Activated CD8-positive, alpha-beta T cell treated with anti-CD3 and anti-CD28 coated beads for 36 hours (primary cell): ENCODE data around the gene DNAAF9. TPM values are rescaled to one million over a fixed set of nuclear protein-coding genes. Genes with fewer than 3 reads are reported as not detected.

Experiments used
- total RNA-seq, 2 experiments: library from RNA; stranded (reverse); gene quantifications; one replicate each; pipeline ENCODE4 v1.2.3, GENCODE V29; 2021

DNAAF9 gene
- total RNA-seq, 2 experiments from 2014 or later, result 1.4 to 1.7 TPM

Other genes starting within 250 kb of the DNAAF9 start
- gene FASTKD5, start 247.8 kb downstream of the DNAAF9 start, total RNA-seq, result 10 to 100 TPM; 17.3 to 18.1 TPM
- gene UBOX5, start 247.8 kb downstream of the DNAAF9 start, total RNA-seq, result 1 to 10 TPM; 5.0 to 6.9 TPM
- gene LZTS3, start 234.1 kb downstream of the DNAAF9 start, total RNA-seq, result 1 to 10 TPM; 1.3 to 1.4 TPM
- 10 to 100 TPM; 50.1 to 54.1 TPM for gene DDRGK1, start 203.0 kb downstream of the DNAAF9 start, total RNA-seq
- 10 to 100 TPM; 56.3 to 66.9 TPM for gene ITPA, start 198.2 kb downstream of the DNAAF9 start, total RNA-seq
- 1 to 10 TPM; 1.8 to 2.8 TPM for gene SLC4A11, start 168.5 kb downstream of the DNAAF9 start, total RNA-seq
- gene ATRN, start 63.3 kb upstream of the DNAAF9 start, total RNA-seq, result 1 to 10 TPM; 8.2 to 8.6 TPM